ENCODE data around the gene EPC1.

- TF ChIP-seq CTCF (IDR thresholded peaks at IDR 0.05): no peak
- TF ChIP-seq POLR2A (IDR thresholded peaks at IDR 0.05): no peak
- TF ChIP-seq POLR2AphosphoS5 (IDR thresholded peaks at IDR 0.05): no peak
- TF ChIP-seq EP300 (IDR thresholded peaks at IDR 0.05): no peak
These were observed 73.6 kb downstream of the EPC1 start for GRCh38 chr10:32273336-32273735.

Measured in sigmoid colon (tissue), 4 donors.